K562 (cell line): ENCODE data around the gene LIN28A. TPM values are rescaled to one million over a fixed set of nuclear protein-coding genes. Genes with fewer than 3 reads are reported as not detected.
A peak's percentile ranks its signal among the peaks of the same experiment; 100 is the strongest.
"Not testable (repeated sequence)": the region's sequence is repeated elsewhere in the genome, so short reads cannot be mapped to it uniquely, and the experiment has no call there.

ENCODE experiments used
- ATAC-seq: fragments of 200-7000 bp; cut with Tn5 transposase; 3 replicates; pipeline ENCODE4 v1.9.1; 2020; ENCODE audit warnings: moderate library complexity
- BruUV-seq: library from RNA; stranded (reverse); fragments of 400-500 nt; replicated peaks from 2 replicates; lab custom pipeline; 2021; lab: Mats Ljungman, UMichigan
- CTCF ChIA-PET: fragments of 300-600 bp; formaldehyde crosslinking; extraction: SDS; loops from one replicate; lab custom pipeline; 2021; ENCODE audit warnings: low intra/inter-chr PET ratio; lab: Yijun Ruan, JAX
- POLR2A ChIA-PET: fragments of 300-600, 350-650 bp; sonication (Branson Sonifier 250); formaldehyde crosslinking; extraction: SDS; loops from one replicate; lab custom pipeline; 2021; ENCODE audit warnings: antibody characterized with exemption, inconsistent platforms; lab: Yijun Ruan, JAX
- DNase-seq, 4 experiments: peaks; one replicate each; pipeline versions ENCODE4 v3.0.0 to v3.0.0-alpha.2; 2011 to 2018; ENCODE audit warnings: low spot score in 3 of 4, mixed read lengths in 3 of 4; ENCODE audit errors: extremely low read depth in 1 of 4
- FAIRE-seq: peaks from 2 replicates; lab custom pipeline; 2011; peaks lifted over from hg19 to GRCh38; lab: Jason Lieb, UNC
- H2AFZ ChIP-seq: 2 replicates; pipeline ENCODE4 v1.6.0; 2011; ENCODE audit warnings: low read depth, low read length, control low read depth, inconsistent platforms
- H3K27ac ChIP-seq: fragments of 200-600 bp; 3 replicates; pipeline ENCODE4 v1.8.0; 2011; ENCODE audit warnings: low read depth, mild to moderate bottlenecking, control low read depth, inconsistent platforms, low read length, moderate library complexity, mixed read lengths; ENCODE audit errors: extremely low read depth
- H3K27me3 ChIP-seq, 2 experiments: fragments of 300-600 bp in 1 of 2; 2 replicates in 1 of 2; 3 replicates in 1 of 2; pipeline versions ENCODE4 v1.6.0 to v1.8.0; 2011; ENCODE audit warnings: inconsistent platforms in 2 of 2, low read length in 2 of 2, mild to moderate bottlenecking in 1 of 2, mixed read lengths in 1 of 2, moderate library complexity in 1 of 2; ENCODE audit not compliant: control insufficient read depth in 2 of 2, insufficient read depth in 2 of 2
- H3K36me3 ChIP-seq: fragments of 300-600 bp; 3 replicates; pipeline ENCODE4 v1.8.0; 2011; ENCODE audit warnings: mild to moderate bottlenecking, low read length, inconsistent platforms; ENCODE audit not compliant: control insufficient read depth, insufficient read depth
- H3K4me1 ChIP-seq, 2 experiments: fragments of 200-600 bp in 1 of 2; replicated peaks in 1 of 2; 2 replicates in 1 of 2; 3 replicates in 1 of 2; pipeline versions ENCODE4 v1.5.1 to v1.8.0; 2011; ENCODE audit warnings: inconsistent platforms in 2 of 2, low read length in 2 of 2, mild to moderate bottlenecking in 1 of 2, mixed read lengths in 1 of 2, moderate library complexity in 1 of 2; ENCODE audit not compliant: control insufficient read depth in 2 of 2, insufficient read depth in 2 of 2
- H3K4me2 ChIP-seq: 2 replicates; pipeline ENCODE4 v1.6.1; 2011; ENCODE audit warnings: low read length, control low read depth, inconsistent platforms, mixed read lengths; ENCODE audit not compliant: insufficient read depth
- H3K4me3 ChIP-seq: fragments of 200-600 bp; sonication (generic), shearing (Covaris generic); 2 replicates; pipeline ENCODE4 v1.5.1; 2016; ENCODE audit warnings: control low read depth, inconsistent platforms
- H3K79me2 ChIP-seq: fragments of 200-600 bp; 3 replicates; pipeline ENCODE4 v1.8.0; 2011; ENCODE audit warnings: low read length, inconsistent platforms; ENCODE audit not compliant: control insufficient read depth, insufficient read depth
- H3K9ac ChIP-seq, 2 experiments: 2 replicates each; pipeline versions ENCODE4 v1.6.0 to v1.6.1; 2011; ENCODE audit warnings: low read depth in 2 of 2, low read length in 2 of 2, control low read depth in 1 of 2, inconsistent platforms in 1 of 2, mild to moderate bottlenecking in 1 of 2, mixed read lengths in 1 of 2; ENCODE audit not compliant: insufficient read depth in 1 of 2
- H3K9me1 ChIP-seq: one replicate; pipeline ENCODE4 v1.6.0; 2011; ENCODE audit warnings: inconsistent platforms, mild to moderate bottlenecking, low read length, moderate library complexity; ENCODE audit not compliant: control insufficient read depth, insufficient read depth
- H3K9me3 ChIP-seq: replicated peaks from 2 replicates; pipeline ENCODE4 v1.5.1; 2011; ENCODE audit warnings: low read depth, low read length, inconsistent platforms; ENCODE audit not compliant: control insufficient read depth, insufficient read depth
- H4K20me1 ChIP-seq: replicated peaks from 2 replicates; pipeline ENCODE4 v1.6.1; 2011; ENCODE audit warnings: low read length, inconsistent platforms, mixed read lengths; ENCODE audit not compliant: control insufficient read depth, insufficient read depth
- ATF1 ChIP-seq, 2 experiments: fragments of 450-650 bp in 1 of 2; IDR thresholded peaks; 2 replicates each; pipeline ENCODE4 v1.6.1; 2016; ENCODE audit warnings: missing compliant biosample characterization in 1 of 2, missing genetic modification characterization in 1 of 2
- BDP1 ChIP-seq: IDR thresholded peaks from 3 replicates; pipeline ENCODE4 v1.6.1; 2011; ENCODE audit not compliant: insufficient read length, insufficient read depth
- CREB1 ChIP-seq, 2 experiments: sonication (generic) in 1 of 2; formaldehyde crosslinking in 1 of 2; IDR thresholded peaks; 2 replicates each; pipeline versions ENCODE4 v1.6.1 to v1.8.0; 2012 to 2022; ENCODE audit warnings: inconsistent platforms in 1 of 2, mild to moderate bottlenecking in 1 of 2, missing genetic modification reagents in 1 of 2, moderate library complexity in 1 of 2
- CREM ChIP-seq: IDR thresholded peaks from 2 replicates; pipeline ENCODE4 v1.6.1; 2014; ENCODE audit warnings: antibody characterized with exemption, low read depth
- KLF13 ChIP-seq: fragments of 450-650 bp; IDR thresholded peaks from 2 replicates; pipeline ENCODE4 v1.6.1; 2016; ENCODE audit warnings: missing genetic modification characterization, low read depth, mild to moderate bottlenecking, missing compliant biosample characterization, moderate library complexity, borderline replicate concordance
- MTA1 ChIP-seq: fragments of 450-650 bp; IDR thresholded peaks from 2 replicates; pipeline ENCODE4 v1.6.1; 2017; ENCODE audit warnings: borderline replicate concordance
- MYBL2 ChIP-seq, 2 experiments: fragments of 450-650 bp in 1 of 2; sonication (generic) in 1 of 2; formaldehyde crosslinking in 1 of 2; IDR thresholded peaks; 2 replicates each; pipeline versions ENCODE4 v1.6.1 to v1.8.1; 2017 to 2022; ENCODE audit warnings: borderline replicate concordance in 1 of 2, inconsistent platforms in 1 of 2, low read depth in 1 of 2, mild to moderate bottlenecking in 1 of 2, missing genetic modification reagents in 1 of 2, moderate library complexity in 1 of 2
- PTRF ChIP-seq: fragments of 450-650 bp; IDR thresholded peaks from 2 replicates; pipeline ENCODE4 v1.6.1; 2016; ENCODE audit warnings: mild to moderate bottlenecking, missing genetic modification characterization, missing compliant biosample characterization
- SAFB2 ChIP-seq: fragments of 200-400 bp; formaldehyde crosslinking; IDR thresholded peaks from 2 replicates; pipeline ENCODE4 v1.6.1; 2018; ENCODE audit warnings: borderline replicate concordance, low read length, low read depth, moderate library complexity; ENCODE audit not compliant: severe bottlenecking
- SMAD2 ChIP-seq: fragments of 150-350 bp; IDR thresholded peaks from 2 replicates; pipeline ENCODE4 v1.6.1; 2014; ENCODE audit warnings: low read depth, mild to moderate bottlenecking, low read length
- TBL1XR1 ChIP-seq, 2 experiments: IDR thresholded peaks; 2 replicates each; pipeline ENCODE4 v1.6.1; 2012; ENCODE audit warnings: improper control_type of control experiment in 2 of 2, low read length in 2 of 2, mild to moderate bottlenecking in 1 of 2
- ZNF175 ChIP-seq: fragments of 200-800 bp; sonication (Bioruptor generic); IDR thresholded peaks from 2 replicates; pipeline ENCODE4 v1.6.1; 2016; ENCODE audit warnings: low read depth, mild to moderate bottlenecking, missing genetic modification characterization, missing compliant biosample characterization
- ZNF41 ChIP-seq: fragments of 250-450 bp; sonication (Bioruptor Pico); conservative IDR thresholded peaks from 2 replicates; pipeline ENCODE4 v1.4.0; 2020; ENCODE audit warnings: mild to moderate bottlenecking
- WGBS: fragments of 100-300 bp; shearing (Covaris generic); methylation state at CpG from one replicate; pipeline ENCODE4 v1.1.6; 2016; ENCODE audit warnings: low coverage, mixed read lengths; ENCODE audit not compliant: insufficient coverage; ENCODE audit errors: missing lambda C conversion rate; 5-methylcytosine and 5-hydroxymethylcytosine counted together
- in situ Hi-C: fragments of 300-500 bp; cut with MboI; formaldehyde crosslinking; loops from 4 replicates; pipeline ENCODE4 v1.15.0; 2018; ENCODE audit warnings: inconsistent platforms, mixed read lengths
- intact Hi-C: fragments of 100-400 bp; cut with micrococcal nuclease; formaldehyde crosslinking; loops from 2 replicates; pipeline ENCODE4 v1.14.2; 2022
- polyA plus RNA-seq, 8 experiments: library from polyadenylated mRNA; depleted of rRNA in 4 of 8; stranded (reverse) in 5 of 8; unstranded in 3 of 8; fragments of >200 nt; fragmentation: Nextera tagmentation in 2 of 8; fragmentation: Illumina TruSeq in 1 of 8; extraction: Ambion mirVana in 2 of 8; extraction: Trizol in 1 of 8; gene quantifications; 2 replicates each; pipeline versions ENCODE4 v1.2.1 to v1.2.3, GENCODE V29; 2011 to 2014; ENCODE audit warnings: inconsistent platforms in 1 of 8, missing spikeins in 1 of 8
- total RNA-seq, 7 experiments: library from RNA; depleted of rRNA in 6 of 7; stranded (reverse); fragments of >200 nt in 6 of 7; fragmentation: Illumina TruSeq in 2 of 7; extraction: Trizol in 2 of 7; gene quantifications; 2 replicates each; pipeline versions ENCODE4 v1.2.1 to v1.2.3, GENCODE V29; 2011 to 2021; ENCODE audit warnings: low replicate concordance in 1 of 7
- TF ChIP-seq, protein P1 (sequence below), 2 experiments: fragments of 450-650 bp in 1 of 2; sonication (generic) in 1 of 2; formaldehyde crosslinking in 1 of 2; IDR thresholded peaks in 1 of 2; conservative IDR thresholded peaks in 1 of 2; 2 replicates each; pipeline versions ENCODE4 v1.6.1 to v1.8.1; 2016 to 2023; ENCODE audit warnings: mild to moderate bottlenecking in 2 of 2, moderate library complexity in 2 of 2, inconsistent platforms in 1 of 2, missing genetic modification reagents in 1 of 2

The LIN28A gene
- total and polyA plus RNA-seq, 9 of the 15 experiments (the other 6 are each of a cell fraction or from before 2014, with no cell fraction given) = 0.80 to 5.4 (median 3.9) TPM

GRCh38 chr1:26372611-26373010, 38.0 kb upstream of the LIN28A start, which contains the start of gene ZNF683:
TSS of gene ZNF683 (minus strand) at chr1:26372750. CDS start at chr1:26368571, 4,179 bp downstream.
- intact Hi-C loops; H4K20me1 ChIP-seq; DNase-seq; BruUV-seq; H3K27me3 ChIP-seq; FAIRE-seq; H3K9me3 ChIP-seq; ATAC-seq; H3K9me1 ChIP-seq; H3K27ac ChIP-seq; in situ Hi-C loops; H3K36me3 ChIP-seq; H3K4me2 ChIP-seq; H3K79me2 ChIP-seq; H3K4me3 ChIP-seq; TF ChIP-seq CREB1, ATF1 (CRISPR knock-in tag; IDR thresholded peaks at IDR 0.05): not testable (repeated sequence)
- CTCF ChIA-PET = interaction anchor here (0.6 kb wide), 1 partner anchor 204 kb away, joined by 3 read pairs; no protein-coding TSS in a partner anchor
- TF ChIP-seq CREB1 (IDR thresholded peaks at IDR 0.05) = peak; percentile 56; the same call in 1 of the 2 replicates
- peak; percentile 69 for TF ChIP-seq CREM
- peak; percentile 67 for TF ChIP-seq ATF1 (tag; IDR thresholded peaks at IDR 0.05)
- Histone ChIP-seq H3K9ac (peak within 1 kb of the TSS in 1 of 2 experiments; percentile 37; a peak in 2 of 4 replicates), H3K4me1 (peaks cover 12 to 24% of the 10 kb centered on the region in 2 experiments), H2AFZ (peak within 1 kb of the TSS; percentile 86)
- WGBS = 52% methylated on average over 3 of the region's 3 CpGs
- POLR2A ChIA-PET = interaction anchor here (0.6 kb wide), 1 partner anchor 16 kb away, joined by 4 read pairs; no protein-coding TSS in a partner anchor

DNA sequence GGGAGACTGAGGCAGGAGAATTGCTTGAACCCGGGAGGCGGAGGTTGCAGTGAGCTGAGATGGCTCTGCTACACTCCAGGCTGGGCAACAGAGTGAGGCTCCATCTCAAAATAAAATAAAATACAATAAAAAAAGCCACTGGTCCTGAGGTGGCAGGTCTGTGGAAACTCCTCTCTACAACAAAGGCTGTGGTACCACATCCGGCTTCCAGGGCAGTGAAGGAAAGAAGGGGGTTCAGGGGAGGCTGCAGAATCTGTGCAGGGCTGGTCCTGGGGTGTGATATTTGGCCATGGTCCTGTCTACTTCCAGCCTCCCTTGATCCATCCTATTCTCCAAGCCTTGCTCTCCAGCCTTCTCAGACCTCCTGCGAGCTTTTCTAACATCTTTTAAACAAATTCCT, 37.3 kb upstream of the LIN28A start:
- Histone ChIP-seq H3K9me1 (no peaks in the 10 kb centered on the region), H2AFZ (no peak overlapping the region), H3K4me1 (peaks cover 18 to 31% of the 10 kb centered on the region in 2 experiments), H3K79me2 (no peaks in the 10 kb centered on the region), H3K27ac (no peak overlapping the region), H3K9ac (no peak overlapping the region), H3K27me3 (no peaks in the 10 kb centered on the region), H3K9me3 (peaks cover 4% of the 10 kb centered on the region; the same call in 1 of the 2 replicates), H4K20me1 (no peaks in the 10 kb centered on the region), H3K4me2 (no peak overlapping the region), H3K36me3 (no peaks in the 10 kb centered on the region), H3K4me3 (no peak overlapping the region)
- intact Hi-C loops (no loop called here), in situ Hi-C loops (no loop called here)
- no peak for DNase-seq
- no peak for FAIRE-seq
- ChIA-PET CTCF (no interaction called here), POLR2A (interaction anchor here (0.5 to 0.9 kb wide), 3 partner anchors 9 to 528 kb away, joined by 3 to 7 read pairs (median 4); no protein-coding TSS in a partner anchor)
- no peak for ATAC-seq
- WGBS = 46% methylated on average over 4 of the region's 4 CpGs
- BruUV-seq = no TSS peak
- no peak for TF ChIP-seq KLF13 (tag)
- TF ChIP-seq BDP1 = no peak
- TF ChIP-seq, protein P1, sequence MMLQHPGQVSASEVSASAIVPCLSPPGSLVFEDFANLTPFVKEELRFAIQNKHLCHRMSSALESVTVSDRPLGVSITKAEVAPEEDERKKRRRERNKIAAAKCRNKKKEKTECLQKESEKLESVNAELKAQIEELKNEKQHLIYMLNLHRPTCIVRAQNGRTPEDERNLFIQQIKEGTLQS (IDR thresholded peaks at IDR 0.05) = no peak
- TF ChIP-seq, protein P1 (CRISPR knock-in tag; conservative IDR thresholded peaks at IDR 0.05) = no peak
- no peak for TF ChIP-seq ZNF175 (CRISPR knock-in tag)
- no peak for TF ChIP-seq MYBL2 (IDR thresholded peaks at IDR 0.05; ENCODE audit: low read depth)
- no peak for TF ChIP-seq MYBL2 (CRISPR knock-in tag; IDR thresholded peaks at IDR 0.05; ENCODE audit: borderline replicate concordance)
- no peak for TF ChIP-seq MTA1
- no peak for TF ChIP-seq TBL1XR1 (IDR thresholded peaks at IDR 0.05; ENCODE audit: low read length in 2 of 2)
- TF ChIP-seq SMAD2 = no peak
- TF ChIP-seq PTRF (tag) = no peak
- no peak for TF ChIP-seq SAFB2
- TF ChIP-seq ZNF41 (CRISPR knock-in tag) = no peak
